Tibial nerve (tissue), 4 donors: ENCODE results near the gene SLC35D1.

Source experiments
- EP300 ChIP-seq, 2 donors: sonication (generic); formaldehyde crosslinking; IDR thresholded peaks; one replicate each; pipeline ENCODE4 v1.6.1; 2017; ENCODE audit warnings: antibody characterized with exemption in 2 of 2, mild to moderate bottlenecking in 1 of 2
- POLR2A ChIP-seq, 2 donors: fragments of 450-650 bp; IDR thresholded peaks; one replicate each; pipeline ENCODE4 v1.6.1; 2017; ENCODE audit warnings: antibody characterized with exemption in 2 of 2, mild to moderate bottlenecking in 2 of 2, moderate library complexity in 2 of 2
- TF ChIP-seq, protein P1 (sequence below), 5 experiments: fragments of 200-600 bp in 3 of 5; fragments of 450-650 bp in 2 of 5; sonication (generic) in 3 of 5; IDR thresholded peaks; one replicate each; pipeline ENCODE4 v1.5.1; 2016 to 2019; ENCODE audit warnings: antibody characterized with exemption in 5 of 5, mild to moderate bottlenecking in 3 of 5, moderate library complexity in 2 of 5

DNA sequence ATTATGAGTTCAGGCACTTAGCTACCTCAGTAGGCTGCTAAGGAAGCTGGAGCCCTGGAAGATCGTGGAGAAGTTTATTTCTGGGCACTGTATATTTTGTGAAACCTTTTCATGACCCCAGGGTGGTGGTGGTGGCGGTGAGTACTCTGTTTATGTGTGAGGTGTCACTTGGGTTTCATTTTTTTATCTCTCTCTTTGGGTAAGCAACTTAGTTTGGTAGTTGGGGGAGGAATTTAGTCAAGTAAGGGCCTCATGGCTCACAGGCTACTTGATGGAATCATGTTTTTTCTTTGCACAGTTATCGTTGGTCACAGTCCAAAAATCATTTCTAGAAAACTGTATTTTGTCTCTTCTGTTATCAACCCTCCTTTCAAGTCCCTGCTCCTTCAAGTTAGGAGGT, 46.9 kb upstream of the SLC35D1 start:
- TF ChIP-seq, protein P1, sequence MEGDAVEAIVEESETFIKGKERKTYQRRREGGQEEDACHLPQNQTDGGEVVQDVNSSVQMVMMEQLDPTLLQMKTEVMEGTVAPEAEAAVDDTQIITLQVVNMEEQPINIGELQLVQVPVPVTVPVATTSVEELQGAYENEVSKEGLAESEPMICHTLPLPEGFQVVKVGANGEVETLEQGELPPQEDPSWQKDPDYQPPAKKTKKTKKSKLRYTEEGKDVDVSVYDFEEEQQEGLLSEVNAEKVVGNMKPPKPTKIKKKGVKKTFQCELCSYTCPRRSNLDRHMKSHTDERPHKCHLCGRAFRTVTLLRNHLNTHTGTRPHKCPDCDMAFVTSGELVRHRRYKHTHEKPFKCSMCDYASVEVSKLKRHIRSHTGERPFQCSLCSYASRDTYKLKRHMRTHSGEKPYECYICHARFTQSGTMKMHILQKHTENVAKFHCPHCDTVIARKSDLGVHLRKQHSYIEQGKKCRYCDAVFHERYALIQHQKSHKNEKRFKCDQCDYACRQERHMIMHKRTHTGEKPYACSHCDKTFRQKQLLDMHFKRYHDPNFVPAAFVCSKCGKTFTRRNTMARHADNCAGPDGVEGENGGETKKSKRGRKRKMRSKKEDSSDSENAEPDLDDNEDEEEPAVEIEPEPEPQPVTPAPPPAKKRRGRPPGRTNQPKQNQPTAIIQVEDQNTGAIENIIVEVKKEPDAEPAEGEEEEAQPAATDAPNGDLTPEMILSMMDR (IDR thresholded peaks at IDR 0.05), result no peak
- no peak for TF ChIP-seq EP300 (IDR thresholded peaks at IDR 0.05)
- no peak for TF ChIP-seq POLR2A (IDR thresholded peaks at IDR 0.05)
